Natural killer cell (primary cell): ENCODE measurements around the gene FAM117A. TPM values are rescaled to one million over a fixed set of nuclear protein-coding genes. Genes with fewer than 3 reads are reported as not detected.

Experiments
- ATAC-seq, 3 donors: fragments of 150-1000 bp in 2 of 3; fragments of 200-7000 bp in 1 of 3; cut with Tn5 transposase; 1 replicate in 1 of 3; 2 replicates in 2 of 3; pipeline ENCODE4 v1.10.0; 2021; ENCODE audit warnings: mild to moderate bottlenecking in 2 of 3, moderate library complexity in 2 of 3
- DNase-seq, 2 donors: peaks; one replicate each; pipeline versions ENCODE4 v3.0.0 to v3.0.0-alpha.2; 2013 to 2021; ENCODE audit warnings: mixed read lengths in 1 of 2
- H3K27ac ChIP-seq: one replicate; pipeline ENCODE4 v1.5.1; 2013; ENCODE audit warnings: mild to moderate bottlenecking, low read length
- H3K27me3 ChIP-seq: one replicate; pipeline ENCODE4 v1.6.1; 2013; ENCODE audit warnings: low read length; ENCODE audit not compliant: control insufficient read depth, insufficient read depth
- H3K36me3 ChIP-seq: one replicate; pipeline ENCODE4 v1.6.1; 2013; ENCODE audit warnings: low read length; ENCODE audit not compliant: control insufficient read depth, insufficient read depth
- H3K4me1 ChIP-seq: one replicate; pipeline ENCODE4 v1.6.1; 2013; ENCODE audit warnings: low read length; ENCODE audit not compliant: control insufficient read depth, insufficient read depth
- H3K4me3 ChIP-seq: one replicate; pipeline ENCODE4 v1.5.1; 2013; ENCODE audit warnings: low read length
- H3K9me3 ChIP-seq: one replicate; pipeline ENCODE4 v1.6.1; 2013; ENCODE audit warnings: low read length; ENCODE audit not compliant: control insufficient read depth, insufficient read depth
- H3K27ac Mint-ChIP-seq, 2 donors: one replicate each; pipeline ENCODE4 v1.8.0; 2022; ENCODE audit warnings: mild to moderate bottlenecking in 2 of 2, mixed read lengths in 2 of 2, moderate library complexity in 1 of 2
- H3K27me3 Mint-ChIP-seq, 2 donors: one replicate each; pipeline ENCODE4 v1.8.0; 2022; ENCODE audit warnings: low read depth in 2 of 2, mixed read lengths in 2 of 2
- H3K36me3 Mint-ChIP-seq: one replicate; pipeline ENCODE4 v1.8.0; 2022; ENCODE audit warnings: mixed read lengths
- H3K4me1 Mint-ChIP-seq, 2 donors: one replicate each; pipeline ENCODE4 v1.8.0; 2022; ENCODE audit warnings: mixed read lengths in 2 of 2
- H3K4me3 Mint-ChIP-seq: one replicate; pipeline ENCODE4 v1.8.0; 2022; ENCODE audit warnings: mild to moderate bottlenecking, moderate library complexity, mixed read lengths
- H3K9me3 Mint-ChIP-seq, 2 donors: one replicate each; pipeline ENCODE4 v1.8.0; 2022; ENCODE audit warnings: mixed read lengths in 2 of 2
- CTCF ChIP-seq: fragments of 200-600 bp; IDR thresholded peaks from one replicate; pipeline ENCODE4 v1.8.0; 2022; ENCODE audit warnings: antibody characterized with exemption
- WGBS: methylation state at CpG from one replicate; pipeline ENCODE4 v1.1.7; 2013; ENCODE audit warnings: missing lambda C conversion rate; ENCODE audit not compliant: insufficient coverage; 5-methylcytosine and 5-hydroxymethylcytosine counted together
- intact Hi-C: fragments of 100-400 bp; cut with micrococcal nuclease; formaldehyde crosslinking; loops from one replicate; pipeline ENCODE4 v1.14.2; 2022
- total RNA-seq, 4 donors: library from RNA; stranded (reverse); fragments of 120-200 nt in 1 of 4; gene quantifications; one replicate each; pipeline versions ENCODE4 v1.2.3 to v1.2.4, GENCODE V29; 2013 to 2022

Gene FAM117A
- total RNA-seq, 3 donors from 2014 or later (not counting 1 experiment from before 2014, with no cell fraction given), result 55.2 to 88.4 (median 79.2) TPM

- Mint-ChIP-seq H3K4me3 (no peak overlapping the region), H3K27me3 (no peaks in the 10 kb centered on the region), H3K36me3 (peaks cover 13% of the 10 kb centered on the region), H3K9me3 (no peaks in the 10 kb centered on the region), H3K27ac (peak overlapping the region; percentile 12 to 29), H3K4me1 (peaks cover 21% of the 10 kb centered on the region in 2 donors)
- H3K4me1 ChIP-seq, result peaks cover 18% of the 10 kb centered on the region
- ATAC-seq, result no peak
- H3K4me3 ChIP-seq, result no peak overlapping the region
- intact Hi-C loops, result loop anchor here (5.0 to 10.0 kb wide), 3 partner anchors 152 to 297 kb away; partner anchors contain the start of gene DLX3
- no peak for TF ChIP-seq CTCF
- H3K27me3 ChIP-seq, result no peaks in the 10 kb centered on the region
- WGBS, result 73% methylated on average over 8 of the region's 8 CpGs
- no peak overlapping the region for H3K27ac ChIP-seq
- no peaks in the 10 kb centered on the region for H3K9me3 ChIP-seq
- peaks cover 53% of the 10 kb centered on the region for H3K36me3 ChIP-seq
- no peak for DNase-seq
Observed at GRCh38 chr17:49699966-49700575, 63.9 kb downstream of the FAM117A start.

GRCh38 chr17:49698005-49698404 is 65.9 kb downstream of the FAM117A start:
- Histone ChIP-seq H3K27ac (no peak overlapping the region), H3K27me3 (no peaks in the 10 kb centered on the region), H3K4me1 (peaks cover 21% of the 10 kb centered on the region), H3K4me3 (no peak overlapping the region), H3K9me3 (no peaks in the 10 kb centered on the region), H3K36me3 (peaks cover 32% of the 10 kb centered on the region)
- Mint-ChIP-seq H3K4me3 (no peak overlapping the region), H3K36me3 (peaks cover 7% of the 10 kb centered on the region), H3K9me3 (no peaks in the 10 kb centered on the region), H3K27ac (no peak overlapping the region), H3K27me3 (no peaks in the 10 kb centered on the region), H3K4me1 (peaks cover 21 to 22% of the 10 kb centered on the region in 2 donors)
- DNase-seq, result no peak
- 81% methylated on average over 6 of the region's 6 CpGs for WGBS
- intact Hi-C loops, result loop anchor here (5.0 to 10.0 kb wide), 3 partner anchors 154 to 299 kb away; partner anchors contain the start of gene DLX3
- no peak for TF ChIP-seq CTCF
- ATAC-seq, result no peak

- no peaks in the 10 kb centered on the region for H3K27me3 ChIP-seq
- H3K4me1 ChIP-seq, result peaks cover 21% of the 10 kb centered on the region
- TF ChIP-seq CTCF, result no peak
- no peaks in the 10 kb centered on the region for H3K27me3 Mint-ChIP-seq
- H3K27ac ChIP-seq, result peak overlapping the region; percentile 72
- no peaks in the 10 kb centered on the region for H3K9me3 ChIP-seq
- no peaks in the 10 kb centered on the region for H3K9me3 Mint-ChIP-seq
- WGBS, result 27% methylated on average over 8 of the region's 8 CpGs
- H3K36me3 ChIP-seq, result peaks cover 16% of the 10 kb centered on the region
- peak overlapping the region; percentile 84 to 94 for H3K27ac Mint-ChIP-seq
- DNase-seq, result peak; percentile 62 to 86
- H3K4me3 ChIP-seq, result no peak overlapping the region
- peak; percentile 90 to 97 (median 92) for ATAC-seq
- intact Hi-C loops, result loop anchor here (1.0 to 10.0 kb wide), 5 partner anchors 18 to 301 kb away; partner anchors contain the start of genes DLX3 and SPOP
- peaks cover 21 to 22% of the 10 kb centered on the region in 2 donors for H3K4me1 Mint-ChIP-seq
- H3K36me3 Mint-ChIP-seq, result peaks cover 5% of the 10 kb centered on the region
- H3K4me3 Mint-ChIP-seq, result peak overlapping the region; percentile 61
Observed at GRCh38 chr17:49696233-49696761, 67.6 kb downstream of the FAM117A start.
